Measurements from ENCODE around the gene DLG2. TPM values are rescaled to one million over a fixed set of nuclear protein-coding genes. Genes with fewer than 3 reads are reported as not detected.

Gene DLG2
- total RNA-seq, 1 donor from 2014 or later, result 2.1 TPM

- Mint-ChIP-seq H3K27ac (ENCODE audit: unreplicated experiment) (no peak overlapping the region), H3K9me3 (no peaks in the 10 kb centered on the region), H3K4me1 (no peaks in the 10 kb centered on the region), H3K27me3 (ENCODE audit: low read depth) (no peaks in the 10 kb centered on the region), H3K4me3 (no peak overlapping the region), H3K36me3 (ENCODE audit: low read depth) (no peaks in the 10 kb centered on the region)
- DNase-seq (ENCODE audit: low read depth, low spot score), result no peak
- TF ChIP-seq, protein P1, sequence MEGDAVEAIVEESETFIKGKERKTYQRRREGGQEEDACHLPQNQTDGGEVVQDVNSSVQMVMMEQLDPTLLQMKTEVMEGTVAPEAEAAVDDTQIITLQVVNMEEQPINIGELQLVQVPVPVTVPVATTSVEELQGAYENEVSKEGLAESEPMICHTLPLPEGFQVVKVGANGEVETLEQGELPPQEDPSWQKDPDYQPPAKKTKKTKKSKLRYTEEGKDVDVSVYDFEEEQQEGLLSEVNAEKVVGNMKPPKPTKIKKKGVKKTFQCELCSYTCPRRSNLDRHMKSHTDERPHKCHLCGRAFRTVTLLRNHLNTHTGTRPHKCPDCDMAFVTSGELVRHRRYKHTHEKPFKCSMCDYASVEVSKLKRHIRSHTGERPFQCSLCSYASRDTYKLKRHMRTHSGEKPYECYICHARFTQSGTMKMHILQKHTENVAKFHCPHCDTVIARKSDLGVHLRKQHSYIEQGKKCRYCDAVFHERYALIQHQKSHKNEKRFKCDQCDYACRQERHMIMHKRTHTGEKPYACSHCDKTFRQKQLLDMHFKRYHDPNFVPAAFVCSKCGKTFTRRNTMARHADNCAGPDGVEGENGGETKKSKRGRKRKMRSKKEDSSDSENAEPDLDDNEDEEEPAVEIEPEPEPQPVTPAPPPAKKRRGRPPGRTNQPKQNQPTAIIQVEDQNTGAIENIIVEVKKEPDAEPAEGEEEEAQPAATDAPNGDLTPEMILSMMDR (conservative IDR thresholded peaks at IDR 0.05), result no peak
Observed at GRCh38 chr11:84899134-84899533, 728.0 kb downstream of the DLG2 start.

- no peak for DNase-seq (ENCODE audit: low read depth, low spot score)
- Mint-ChIP-seq H3K9me3 (no peaks in the 10 kb centered on the region), H3K4me3 (no peak overlapping the region)
Observed at GRCh38 chr11:84894666-84895065, 732.5 kb downstream of the DLG2 start.

GRCh38 chr11:84890676-84891075 lies 736.5 kb downstream of the DLG2 start:
- Mint-ChIP-seq H3K27me3 (ENCODE audit: low read depth) (no peaks in the 10 kb centered on the region), H3K9me3 (no peaks in the 10 kb centered on the region), H3K36me3 (ENCODE audit: low read depth) (no peaks in the 10 kb centered on the region), H3K27ac (ENCODE audit: unreplicated experiment) (no peak overlapping the region), H3K4me1 (no peaks in the 10 kb centered on the region), H3K4me3 (no peak overlapping the region)
- TF ChIP-seq, protein P1 (conservative IDR thresholded peaks at IDR 0.05), result no peak
- DNase-seq (ENCODE audit: low read depth, low spot score), result no peak

More at GRCh38 chr11:84894666-84895065, 732.5 kb downstream of the DLG2 start:
- no peak overlapping the region for H3K27ac Mint-ChIP-seq (ENCODE audit: unreplicated experiment)
- no peaks in the 10 kb centered on the region for H3K27me3 Mint-ChIP-seq (ENCODE audit: low read depth)
- TF ChIP-seq, protein P1 (conservative IDR thresholded peaks at IDR 0.05), result no peak
- no peaks in the 10 kb centered on the region for H3K4me1 Mint-ChIP-seq
- H3K36me3 Mint-ChIP-seq (ENCODE audit: low read depth), result no peaks in the 10 kb centered on the region

GRCh38 chr11:84889556-84889955 lies 737.6 kb downstream of the DLG2 start:
- H3K4me3 Mint-ChIP-seq, result no peak overlapping the region
- H3K27ac Mint-ChIP-seq (ENCODE audit: unreplicated experiment), result no peak overlapping the region
- TF ChIP-seq, protein P1 (conservative IDR thresholded peaks at IDR 0.05), result no peak
- no peaks in the 10 kb centered on the region for H3K36me3 Mint-ChIP-seq (ENCODE audit: low read depth)
- no peak for DNase-seq (ENCODE audit: low read depth, low spot score)
- H3K27me3 Mint-ChIP-seq (ENCODE audit: low read depth), result no peaks in the 10 kb centered on the region
- no peaks in the 10 kb centered on the region for H3K9me3 Mint-ChIP-seq
- no peaks in the 10 kb centered on the region for H3K4me1 Mint-ChIP-seq

DNA sequence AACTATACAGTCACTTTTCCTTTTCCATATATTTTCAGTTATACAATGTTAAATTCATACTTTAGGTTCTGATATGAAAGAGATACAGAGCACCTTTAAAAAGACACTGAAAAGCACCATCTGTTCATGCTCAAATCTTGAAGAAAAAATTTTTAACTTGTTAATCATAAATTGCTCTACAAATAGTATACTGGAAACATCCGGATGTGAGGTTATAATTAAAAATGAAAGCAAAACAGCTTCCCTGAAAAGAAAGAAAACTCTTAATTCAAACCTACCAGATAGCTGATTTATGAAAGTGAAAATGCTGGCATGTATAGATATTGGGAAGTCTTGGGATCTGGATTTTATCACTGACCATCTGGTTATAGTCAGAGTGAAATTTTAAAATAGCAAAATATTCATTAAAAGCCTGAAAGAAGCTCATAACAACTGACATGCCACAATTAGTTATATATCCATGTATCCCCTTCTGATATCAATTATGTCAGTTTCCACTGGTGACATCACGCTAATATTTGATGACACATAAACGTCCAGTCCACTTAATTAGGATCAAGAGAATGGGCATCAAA lies 740.0 kb downstream of the DLG2 start:
- Mint-ChIP-seq H3K4me3 (no peak overlapping the region), H3K36me3 (ENCODE audit: low read depth) (no peaks in the 10 kb centered on the region), H3K27ac (ENCODE audit: unreplicated experiment) (no peak overlapping the region), H3K4me1 (no peaks in the 10 kb centered on the region), H3K9me3 (no peaks in the 10 kb centered on the region), H3K27me3 (ENCODE audit: low read depth) (no peaks in the 10 kb centered on the region)
- TF ChIP-seq, protein P1 (conservative IDR thresholded peaks at IDR 0.05), result no peak
- no peak for DNase-seq (ENCODE audit: low read depth, low spot score)
